Endodermal cell (in vitro differentiated cells): ENCODE results near the gene SDF2L1. TPM values are rescaled to one million over a fixed set of nuclear protein-coding genes. Genes with fewer than 3 reads are reported as not detected.
A peak's percentile ranks its signal among the peaks of the same experiment; 100 is the strongest.

Experiments used
- DNase-seq: peaks from one replicate; pipeline ENCODE4 v3.0.0-alpha.2; 2017
- H3K27ac ChIP-seq: 2 replicates; pipeline ENCODE4 v1.5.1; 2013; ENCODE audit warnings: mild to moderate bottlenecking, low read depth, low read length, moderate library complexity
- H3K27me3 ChIP-seq: 2 replicates; pipeline ENCODE4 v1.6.1; 2013; ENCODE audit warnings: mild to moderate bottlenecking, low read length, moderate library complexity; ENCODE audit not compliant: insufficient read depth, control insufficient read depth, poor library complexity, severe bottlenecking
- H3K36me3 ChIP-seq: 2 replicates; pipeline ENCODE4 v1.7.0; 2013; ENCODE audit warnings: mild to moderate bottlenecking, low read length, moderate library complexity; ENCODE audit not compliant: control insufficient read depth, insufficient read depth
- H3K4me1 ChIP-seq: one replicate; pipeline ENCODE4 v1.7.0; 2013; ENCODE audit warnings: low read length; ENCODE audit not compliant: control insufficient read depth, insufficient read depth
- H3K4me3 ChIP-seq: 2 replicates; pipeline ENCODE4 v1.5.1; 2013; ENCODE audit warnings: mild to moderate bottlenecking, low read length, moderate library complexity
- H3K9ac ChIP-seq: 2 replicates; pipeline ENCODE4 v1.6.1; 2013; ENCODE audit warnings: mild to moderate bottlenecking, low read length, moderate library complexity; ENCODE audit not compliant: poor library complexity, severe bottlenecking; ENCODE audit errors: extremely low read depth
- H3K9me3 ChIP-seq: 2 replicates; pipeline ENCODE4 v1.6.1; 2013; ENCODE audit warnings: mild to moderate bottlenecking, low read length, moderate library complexity; ENCODE audit not compliant: control insufficient read depth
- H3K27ac Mint-ChIP-seq: 2 replicates; pipeline ENCODE4 v1.8.0; 2020; ENCODE audit warnings: mixed read lengths
- H3K27me3 Mint-ChIP-seq: 2 replicates; pipeline ENCODE4 v1.8.0; 2021; ENCODE audit warnings: mild to moderate bottlenecking, mixed read lengths; ENCODE audit not compliant: insufficient read depth
- H3K36me3 Mint-ChIP-seq: 2 replicates; pipeline ENCODE4 v1.8.0; 2020; ENCODE audit warnings: low read depth, mixed read lengths
- H3K4me1 Mint-ChIP-seq: 2 replicates; pipeline ENCODE4 v1.8.0; 2020; ENCODE audit warnings: mixed read lengths
- H3K4me3 Mint-ChIP-seq: 2 replicates; pipeline ENCODE4 v1.8.0; 2020; ENCODE audit warnings: mild to moderate bottlenecking, moderate library complexity, mixed read lengths
- H3K9me3 Mint-ChIP-seq: 2 replicates; pipeline ENCODE4 v1.8.0; 2020; ENCODE audit warnings: mild to moderate bottlenecking, mixed read lengths
- WGBS, 2 experiments: methylation state at CpG; one replicate each; pipeline versions ENCODE4 v1.1.5 to v1.1.7; 2013; ENCODE audit warnings: missing lambda C conversion rate in 2 of 2, mixed read lengths in 1 of 2; ENCODE audit not compliant: insufficient coverage in 1 of 2, insufficient read length in 1 of 2; 5-methylcytosine and 5-hydroxymethylcytosine counted together
- total RNA-seq, 2 donors: library from RNA; stranded (reverse); fragmentation: NEBNext Ultra II Directional in 1 of 2; extraction: Animal tissue kit (Norgen Biotek cat#: 25700) in 1 of 2; gene quantifications; 2 replicates in 1 of 2; 3 replicates in 1 of 2; pipeline ENCODE4 v1.2.1, GENCODE V29; 2021
- TF ChIP-seq, protein P1 (sequence below): fragments of 200-600 bp; sonication (generic); conservative IDR thresholded peaks from 2 replicates; pipeline ENCODE4 v1.5.0; 2021; ENCODE audit warnings: antibody characterized with exemption, mild to moderate bottlenecking

SDF2L1 gene
- total RNA-seq, 2 donors from 2014 or later: 30.3 to 61.4 TPM

GRCh38 chr22:21639359-21639758 lies 2.7 kb upstream of the SDF2L1 start:
- TF ChIP-seq, protein P1, sequence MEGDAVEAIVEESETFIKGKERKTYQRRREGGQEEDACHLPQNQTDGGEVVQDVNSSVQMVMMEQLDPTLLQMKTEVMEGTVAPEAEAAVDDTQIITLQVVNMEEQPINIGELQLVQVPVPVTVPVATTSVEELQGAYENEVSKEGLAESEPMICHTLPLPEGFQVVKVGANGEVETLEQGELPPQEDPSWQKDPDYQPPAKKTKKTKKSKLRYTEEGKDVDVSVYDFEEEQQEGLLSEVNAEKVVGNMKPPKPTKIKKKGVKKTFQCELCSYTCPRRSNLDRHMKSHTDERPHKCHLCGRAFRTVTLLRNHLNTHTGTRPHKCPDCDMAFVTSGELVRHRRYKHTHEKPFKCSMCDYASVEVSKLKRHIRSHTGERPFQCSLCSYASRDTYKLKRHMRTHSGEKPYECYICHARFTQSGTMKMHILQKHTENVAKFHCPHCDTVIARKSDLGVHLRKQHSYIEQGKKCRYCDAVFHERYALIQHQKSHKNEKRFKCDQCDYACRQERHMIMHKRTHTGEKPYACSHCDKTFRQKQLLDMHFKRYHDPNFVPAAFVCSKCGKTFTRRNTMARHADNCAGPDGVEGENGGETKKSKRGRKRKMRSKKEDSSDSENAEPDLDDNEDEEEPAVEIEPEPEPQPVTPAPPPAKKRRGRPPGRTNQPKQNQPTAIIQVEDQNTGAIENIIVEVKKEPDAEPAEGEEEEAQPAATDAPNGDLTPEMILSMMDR: no peak
- Mint-ChIP-seq H3K36me3 (peaks cover 12% of the 10 kb centered on the region), H3K4me1 (peaks cover 18% of the 10 kb centered on the region), H3K9me3 (no peaks in the 10 kb centered on the region), H3K27ac (no peak overlapping the region), H3K4me3 (no peak overlapping the region), H3K27me3 (peaks cover 19% of the 10 kb centered on the region)
- H3K4me3 ChIP-seq: no peak overlapping the region
- H3K4me1 ChIP-seq: no peaks in the 10 kb centered on the region
- H3K9ac ChIP-seq: no peak overlapping the region
- DNase-seq: no peak
- peaks cover 6% of the 10 kb centered on the region for H3K36me3 ChIP-seq
- H3K9me3 ChIP-seq: no peaks in the 10 kb centered on the region
- H3K27me3 ChIP-seq: no peaks in the 10 kb centered on the region
- H3K27ac ChIP-seq: no peak overlapping the region
- 69 to 87% methylated on average over 4 of the region's 4 CpGs for WGBS, 2 experiments

DNA sequence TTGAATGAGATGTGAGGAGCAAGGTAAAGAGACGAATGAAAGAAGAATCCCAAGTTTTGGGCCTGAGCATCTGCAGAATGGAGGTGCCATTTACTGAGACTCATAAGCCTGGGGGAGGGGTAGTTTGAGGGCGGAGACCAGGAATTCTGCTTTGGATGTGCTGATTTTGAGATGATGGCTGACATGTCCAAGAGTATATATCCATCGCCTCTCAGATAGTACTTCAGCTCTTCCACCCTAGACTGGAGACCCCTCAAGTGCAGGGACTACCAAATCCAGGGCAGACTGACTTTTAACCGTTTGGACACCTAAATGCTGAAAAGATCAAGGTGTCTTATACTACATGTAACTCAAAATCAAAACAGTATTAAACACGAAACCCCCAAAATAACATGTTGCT lies 1.3 kb upstream of the SDF2L1 start:
- Mint-ChIP-seq H3K4me3 (peak overlapping the region; percentile 79), H3K27ac (no peak overlapping the region), H3K4me1 (peaks cover 18% of the 10 kb centered on the region), H3K27me3 (peaks cover 12% of the 10 kb centered on the region), H3K9me3 (no peaks in the 10 kb centered on the region), H3K36me3 (peaks cover 20% of the 10 kb centered on the region)
- no peak overlapping the region for H3K9ac ChIP-seq
- TF ChIP-seq, protein P1: no peak
- no peaks in the 10 kb centered on the region for H3K4me1 ChIP-seq
- no peaks in the 10 kb centered on the region for H3K27me3 ChIP-seq
- H3K27ac ChIP-seq: no peak overlapping the region
- 89 to 96% methylated on average over 3 to 5 of the region's 5 CpGs for WGBS, 2 experiments
- H3K9me3 ChIP-seq: no peaks in the 10 kb centered on the region
- DNase-seq: no peak
- peak overlapping the region; percentile 95 for H3K4me3 ChIP-seq
- H3K36me3 ChIP-seq: peaks cover 7% of the 10 kb centered on the region

DNA sequence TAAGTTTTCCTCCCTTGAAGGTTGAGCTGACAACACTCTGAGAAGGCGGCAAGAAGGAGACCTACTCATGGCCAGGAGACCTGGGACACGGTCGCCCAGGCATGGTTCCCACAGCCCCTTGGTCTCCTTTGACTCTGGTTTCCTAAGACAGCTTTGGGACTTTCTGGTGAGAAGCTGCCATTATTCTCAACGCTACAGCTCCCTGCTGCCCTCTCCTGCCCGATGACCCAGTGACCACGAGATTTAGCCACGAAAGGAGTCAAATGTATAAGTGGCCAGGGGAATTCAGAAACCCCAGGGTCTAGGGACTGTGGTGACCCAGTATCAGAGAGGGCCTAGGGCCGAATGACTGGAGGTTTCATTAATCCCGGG lies 699 bp upstream of the SDF2L1 start:
- 10 to 16% methylated on average over 7 to 9 of the region's 9 CpGs for WGBS, 2 experiments
- DNase-seq: peak; percentile 83

More for the DNA sequence above, 699 bp upstream of the SDF2L1 start:
- peak overlapping the region; percentile 92 for H3K27ac Mint-ChIP-seq
- H3K27me3 Mint-ChIP-seq: peaks cover 8% of the 10 kb centered on the region
- no peaks in the 10 kb centered on the region for H3K4me1 ChIP-seq
- TF ChIP-seq, protein P1: peak; percentile 67
- H3K36me3 Mint-ChIP-seq: peaks cover 24% of the 10 kb centered on the region
- peak overlapping the region; percentile 81 for H3K9ac ChIP-seq
- H3K9me3 Mint-ChIP-seq: no peaks in the 10 kb centered on the region
- no peaks in the 10 kb centered on the region for H3K9me3 ChIP-seq
- no peak overlapping the region for H3K27ac ChIP-seq
- peaks cover 18% of the 10 kb centered on the region for H3K4me1 Mint-ChIP-seq
- H3K4me3 Mint-ChIP-seq: peak overlapping the region; percentile 79
- H3K36me3 ChIP-seq: peaks cover 11% of the 10 kb centered on the region
- H3K4me3 ChIP-seq: peak overlapping the region; percentile 95
- no peaks in the 10 kb centered on the region for H3K27me3 ChIP-seq
